HEK293 (cell line): ENCODE results near the gene VIT.

Source experiments
- CTCF ChIP-seq: fragments of 450-650 bp; formaldehyde crosslinking; IDR thresholded peaks from 2 replicates; pipeline ENCODE4 v1.5.1; 2016; ENCODE audit warnings: missing biosample characterization, missing genetic modification characterization
- SP2 ChIP-seq: fragments of 450-650 bp; formaldehyde crosslinking; IDR thresholded peaks from 2 replicates; pipeline ENCODE4 v1.5.1; 2016; ENCODE audit warnings: missing biosample characterization, missing genetic modification characterization
- ZNF10 ChIP-seq: fragments of 450-650 bp; formaldehyde crosslinking; IDR thresholded peaks from 2 replicates; pipeline ENCODE4 v1.5.1; 2017; ENCODE audit warnings: missing biosample characterization, missing genetic modification characterization
- ZNF138 ChIP-seq: fragments of 450-650 bp; formaldehyde crosslinking; IDR thresholded peaks from 2 replicates; pipeline ENCODE4 v1.5.1; 2016; ENCODE audit warnings: missing biosample characterization, missing genetic modification characterization, borderline replicate concordance
- ZNF433 ChIP-seq: fragments of 450-650 bp; formaldehyde crosslinking; IDR thresholded peaks from 2 replicates; pipeline ENCODE4 v1.5.1; 2016; ENCODE audit warnings: missing biosample characterization, missing genetic modification characterization, low read depth
- ZNF707 ChIP-seq: fragments of 450-650 bp; formaldehyde crosslinking; IDR thresholded peaks from 2 replicates; pipeline ENCODE4 v1.5.1; 2016; ENCODE audit warnings: missing biosample characterization, missing genetic modification characterization
- ZNF777 ChIP-seq: fragments of 450-650 bp; formaldehyde crosslinking; IDR thresholded peaks from 2 replicates; pipeline ENCODE4 v1.5.1; 2017; ENCODE audit warnings: missing biosample characterization, missing genetic modification characterization, borderline replicate concordance

GRCh38 chr2:36733215-36733614 is 36.7 kb downstream of the VIT start:
- no peak for TF ChIP-seq CTCF (tag by site-specific recombination)
- no peak for TF ChIP-seq ZNF777 (tag by site-specific recombination)
- TF ChIP-seq ZNF138 (tag by site-specific recombination), result no peak
- TF ChIP-seq ZNF10, result no peak
- TF ChIP-seq ZNF433 (tag by site-specific recombination), result no peak
- TF ChIP-seq ZNF707 (tag by site-specific recombination), result no peak
- no peak for TF ChIP-seq SP2 (tag by site-specific recombination)
